Fibroblast of pulmonary artery (primary cell): ENCODE measurements around the gene ANXA1.
"Not testable (repeated sequence)": the region's sequence is repeated elsewhere in the genome, so short reads cannot be mapped to it uniquely, and the experiment has no call there.

Experiments used
- DNase-seq: peaks from one replicate; pipeline ENCODE4 v3.0.0-alpha.2; 2010; ENCODE audit warnings: low read depth
- H3K4me3 ChIP-seq: replicated peaks from 2 replicates; pipeline ENCODE4 v1.5.1; 2011; ENCODE audit warnings: low read depth, mild to moderate bottlenecking, control low read depth, low read length, moderate library complexity
- TF ChIP-seq, protein P1 (sequence below): IDR thresholded peaks from 2 replicates; pipeline ENCODE4 v1.5.1; 2011; ENCODE audit warnings: mild to moderate bottlenecking, control low read depth, low read length, inconsistent platforms; ENCODE audit errors: missing control alignments

The ANXA1 gene

DNA sequence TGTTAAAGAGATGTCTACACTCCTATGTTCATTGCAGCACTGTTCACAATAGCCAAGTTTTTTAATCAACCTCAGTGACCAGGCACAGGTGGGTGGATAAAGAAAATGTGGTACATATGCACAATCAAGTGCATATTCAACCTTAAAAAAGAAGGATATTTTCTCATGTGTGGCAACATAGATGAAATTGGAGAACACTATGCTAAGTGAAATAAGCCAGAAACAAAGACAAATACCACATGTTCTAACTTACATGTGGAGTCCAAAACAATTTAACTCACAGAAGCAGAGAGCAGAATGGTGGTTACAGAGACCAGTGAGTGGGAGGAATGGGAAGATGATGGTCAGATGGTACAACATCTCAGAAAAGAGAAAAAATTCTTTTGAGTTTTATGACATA, 31.8 kb downstream of the ANXA1 start:
- no peak overlapping the region for H3K4me3 ChIP-seq
- TF ChIP-seq, protein P1, sequence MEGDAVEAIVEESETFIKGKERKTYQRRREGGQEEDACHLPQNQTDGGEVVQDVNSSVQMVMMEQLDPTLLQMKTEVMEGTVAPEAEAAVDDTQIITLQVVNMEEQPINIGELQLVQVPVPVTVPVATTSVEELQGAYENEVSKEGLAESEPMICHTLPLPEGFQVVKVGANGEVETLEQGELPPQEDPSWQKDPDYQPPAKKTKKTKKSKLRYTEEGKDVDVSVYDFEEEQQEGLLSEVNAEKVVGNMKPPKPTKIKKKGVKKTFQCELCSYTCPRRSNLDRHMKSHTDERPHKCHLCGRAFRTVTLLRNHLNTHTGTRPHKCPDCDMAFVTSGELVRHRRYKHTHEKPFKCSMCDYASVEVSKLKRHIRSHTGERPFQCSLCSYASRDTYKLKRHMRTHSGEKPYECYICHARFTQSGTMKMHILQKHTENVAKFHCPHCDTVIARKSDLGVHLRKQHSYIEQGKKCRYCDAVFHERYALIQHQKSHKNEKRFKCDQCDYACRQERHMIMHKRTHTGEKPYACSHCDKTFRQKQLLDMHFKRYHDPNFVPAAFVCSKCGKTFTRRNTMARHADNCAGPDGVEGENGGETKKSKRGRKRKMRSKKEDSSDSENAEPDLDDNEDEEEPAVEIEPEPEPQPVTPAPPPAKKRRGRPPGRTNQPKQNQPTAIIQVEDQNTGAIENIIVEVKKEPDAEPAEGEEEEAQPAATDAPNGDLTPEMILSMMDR, result no peak
- DNase-seq, result no peak

GRCh38 chr9:73183917-73184861, 32.5 kb downstream of the ANXA1 start:
- peak; percentile 77 for DNase-seq
- TF ChIP-seq, protein P1, result peak; percentile 25
- H3K4me3 ChIP-seq, result no peak overlapping the region

- not testable (repeated sequence) for H3K4me3 ChIP-seq
Measured at GRCh38 chr9:73191109-73191508, 39.4 kb downstream of the ANXA1 start.

DNA sequence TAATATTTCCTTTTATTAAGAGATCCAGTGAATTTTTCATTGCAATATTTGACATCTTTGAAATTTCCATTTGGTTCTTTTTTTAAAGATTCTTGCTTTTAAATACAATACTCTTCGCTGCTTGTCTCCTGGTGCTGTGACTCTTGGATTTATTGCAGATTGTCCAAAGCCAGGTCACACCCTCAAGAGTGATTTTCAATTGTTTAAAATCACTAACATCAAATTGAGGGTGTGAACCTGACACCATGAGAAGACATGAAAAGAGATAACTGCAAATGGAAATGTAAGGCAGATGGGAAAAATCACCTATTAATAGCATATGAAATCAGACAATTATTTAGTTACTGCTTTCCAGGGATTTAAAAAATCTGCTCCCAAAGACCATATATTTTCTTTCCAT, 42.6 kb downstream of the ANXA1 start:
- H3K4me3 ChIP-seq, result no peak overlapping the region
- no peak for DNase-seq
- TF ChIP-seq, protein P1, result no peak

More at GRCh38 chr9:73191109-73191508, 39.4 kb downstream of the ANXA1 start:
- DNase-seq, result not testable (repeated sequence)

DNA sequence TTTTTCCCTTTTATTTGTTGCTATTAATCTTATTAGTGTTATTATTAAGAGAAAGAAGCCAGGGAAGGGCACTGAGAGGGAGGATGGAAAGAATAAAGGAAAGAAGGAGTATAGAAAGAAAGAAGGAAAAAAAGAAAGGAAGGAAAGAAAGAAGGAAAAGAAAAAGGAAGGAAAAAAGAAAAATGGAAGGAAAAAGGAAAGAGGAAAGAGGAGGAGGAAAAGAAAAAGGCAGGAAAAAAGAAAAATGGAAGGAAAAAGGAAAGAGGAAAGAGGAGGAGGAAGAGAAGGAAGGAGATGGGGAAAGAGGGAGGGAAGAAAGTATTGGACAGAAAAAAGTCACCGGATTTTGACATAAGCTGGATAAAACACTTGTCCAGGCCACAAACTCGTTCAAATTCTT, 47.8 kb downstream of the ANXA1 start:
- H3K4me3 ChIP-seq, result no peak overlapping the region
- DNase-seq, result no peak
- TF ChIP-seq, protein P1, result no peak

- TF ChIP-seq, protein P1, result peak; percentile 18
- H3K4me3 ChIP-seq, result no peak overlapping the region
- DNase-seq, result no peak
Measured at GRCh38 chr9:73199886-73200285, 48.2 kb downstream of the ANXA1 start.

DNA sequence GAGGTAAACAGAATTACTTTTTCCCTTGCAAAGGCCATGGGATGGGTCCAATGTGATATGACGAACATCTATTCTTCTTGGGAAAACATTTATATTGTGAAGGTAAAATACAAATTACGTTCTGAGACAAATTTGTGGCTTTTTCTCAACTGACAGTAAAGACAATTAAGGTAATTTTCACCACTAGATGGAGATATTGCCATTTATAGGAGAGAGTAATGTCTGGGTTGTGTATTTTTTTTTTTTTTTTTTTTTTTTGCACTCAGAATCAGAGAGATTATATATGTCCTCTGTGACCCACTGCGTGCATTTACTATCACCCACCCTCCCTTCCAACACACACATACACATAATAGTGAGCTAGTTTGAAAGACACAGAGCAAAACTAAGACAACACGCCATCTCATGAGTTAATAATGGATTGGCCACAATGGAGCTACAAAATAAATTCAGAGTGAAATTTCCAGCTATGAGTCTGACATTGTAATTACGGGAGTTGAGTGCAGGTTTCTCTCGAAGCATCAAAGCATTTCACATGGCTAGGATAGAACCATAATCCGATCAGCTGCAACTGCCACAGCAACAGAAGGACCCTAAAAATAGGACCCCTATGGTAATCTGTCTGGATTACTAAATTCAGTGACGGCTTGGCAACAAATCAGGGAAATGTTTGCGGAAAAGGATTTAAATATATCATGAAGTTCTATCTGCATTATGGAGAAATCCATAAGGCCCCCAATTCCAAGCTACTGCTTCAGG, 49.2 kb downstream of the ANXA1 start:
- no peak overlapping the region for H3K4me3 ChIP-seq
- peak; percentile 58 for DNase-seq
- TF ChIP-seq, protein P1, result peak; percentile 61
